GM19035 (cell line): ENCODE measurements around the gene LPIN3.

Source experiments
- ATAC-seq: cut with Tn5 transposase; IDR thresholded peaks from one replicate; pipeline ENCODE4 v1.9.1; 2021; ENCODE audit not compliant: unreplicated experiment

LPIN3 gene

DNA sequence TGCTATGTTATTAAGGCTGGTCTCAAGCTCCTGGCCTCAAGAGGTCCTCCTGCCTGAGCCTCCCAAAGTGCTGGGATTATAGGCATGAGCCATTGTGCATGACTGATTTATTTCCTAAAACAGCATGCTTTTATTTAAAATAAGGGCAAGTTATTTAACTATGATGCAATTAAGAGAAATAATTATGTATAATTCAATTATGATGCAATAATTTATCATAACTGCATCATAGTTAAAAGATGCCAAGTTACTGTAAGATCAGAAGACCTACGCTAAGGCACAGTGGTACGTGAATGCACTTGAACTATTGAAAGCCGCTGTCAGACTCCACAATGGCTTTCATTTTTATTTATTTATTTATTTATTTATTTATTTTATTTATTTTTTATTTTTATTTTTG lies 50.3 kb downstream of the LPIN3 start:
- no peak for ATAC-seq

DNA sequence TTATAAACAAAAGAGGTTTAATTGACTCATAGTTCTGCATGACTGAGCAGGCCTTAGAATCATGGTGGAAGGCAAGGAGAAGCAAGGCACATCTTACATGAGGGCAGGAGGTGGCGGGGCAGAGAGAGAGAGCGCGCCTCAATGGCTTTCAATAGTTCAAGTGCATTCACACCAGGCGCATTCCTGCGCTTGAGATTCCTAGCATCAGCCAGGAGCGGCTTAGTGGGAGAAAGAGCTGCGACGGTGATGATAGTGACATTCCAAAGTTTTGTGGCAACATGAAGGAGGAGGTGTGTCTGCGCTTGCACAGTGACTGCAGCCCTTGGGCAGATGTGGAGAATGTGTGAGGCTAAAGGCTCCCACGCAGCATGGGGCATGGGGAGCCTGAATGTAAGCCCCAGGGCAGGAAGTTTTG lies 51.0 kb downstream of the LPIN3 start:
- no peak for ATAC-seq

DNA sequence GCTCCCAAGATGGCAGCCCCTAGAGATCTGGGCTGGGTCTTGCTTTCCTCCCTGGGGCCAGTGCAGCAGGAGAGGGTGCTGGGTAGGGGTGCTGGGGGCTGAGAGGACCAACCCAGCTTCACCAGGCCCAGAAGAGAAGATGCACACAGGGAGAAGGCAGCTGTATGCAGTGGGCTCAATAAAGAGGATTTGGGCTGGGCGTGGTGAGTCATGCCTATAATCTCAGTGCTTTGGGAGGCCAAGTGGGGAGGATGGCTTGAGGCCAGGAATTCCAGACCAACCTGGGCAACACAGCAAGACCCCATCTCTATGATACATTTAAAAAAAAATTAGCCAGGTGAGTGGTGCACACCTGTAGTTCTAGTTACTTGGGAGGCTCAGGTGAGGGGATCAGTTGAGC lies 51.7 kb downstream of the LPIN3 start:
- no peak for ATAC-seq

DNA sequence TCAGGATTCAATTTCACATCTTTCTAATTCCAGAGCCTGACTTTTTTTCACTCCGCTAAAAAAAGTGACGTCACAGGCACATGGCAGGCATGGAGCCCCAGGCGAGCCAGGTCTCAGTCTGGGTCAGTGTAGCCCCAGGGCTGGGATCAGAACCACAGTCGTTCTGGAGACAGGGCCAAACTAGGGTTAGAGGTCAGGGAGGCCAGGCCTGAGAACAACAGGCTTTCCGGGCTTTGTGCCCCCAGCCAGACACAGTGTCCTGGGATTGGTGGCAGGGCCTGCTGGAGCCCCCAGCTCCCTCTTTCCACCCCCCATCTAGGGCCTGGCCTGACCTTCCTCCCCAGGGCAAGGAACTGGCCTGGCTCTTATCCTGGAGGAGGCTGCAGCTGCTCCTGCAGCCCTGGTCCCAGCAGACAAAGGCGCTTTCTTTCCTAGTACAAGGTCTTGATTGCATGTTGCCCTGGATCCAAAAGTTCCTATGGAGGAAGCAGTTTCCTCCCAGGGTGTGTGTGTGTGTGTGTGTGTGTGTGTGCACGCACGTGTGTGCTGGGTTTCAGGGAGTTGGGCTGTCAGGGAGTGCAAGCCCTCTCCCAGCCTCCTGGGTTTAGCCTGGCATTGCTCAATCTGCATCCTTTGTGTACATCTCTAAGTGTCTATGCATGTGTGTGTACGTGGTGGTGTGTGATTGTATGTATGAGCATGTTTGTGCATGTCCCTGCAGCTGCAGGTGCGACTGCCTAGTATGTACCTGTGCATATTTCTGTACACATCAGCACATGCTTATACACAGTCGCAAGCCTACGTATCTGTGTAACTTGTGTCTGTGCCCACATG lies 52.5 kb downstream of the LPIN3 start:
- ATAC-seq, result no peak

DNA sequence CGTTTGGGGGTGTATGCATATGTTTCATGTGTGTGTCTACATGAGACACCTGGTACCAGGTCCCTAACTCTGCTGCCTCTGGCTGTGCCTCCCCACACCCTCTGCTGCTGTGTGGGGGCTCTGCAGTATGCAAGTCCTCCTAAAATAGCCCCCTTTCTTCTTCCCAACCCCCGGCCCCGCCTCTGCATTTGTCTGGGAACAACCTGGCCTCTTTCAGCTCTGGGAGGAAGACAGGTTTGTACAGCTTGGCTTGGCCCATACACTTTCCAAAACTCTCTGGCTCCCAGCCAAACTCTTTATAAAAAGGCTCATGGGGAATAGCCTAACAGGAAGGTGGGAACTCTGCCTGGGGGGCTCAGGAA lies 53.1 kb downstream of the LPIN3 start:
- ATAC-seq, result no peak

DNA sequence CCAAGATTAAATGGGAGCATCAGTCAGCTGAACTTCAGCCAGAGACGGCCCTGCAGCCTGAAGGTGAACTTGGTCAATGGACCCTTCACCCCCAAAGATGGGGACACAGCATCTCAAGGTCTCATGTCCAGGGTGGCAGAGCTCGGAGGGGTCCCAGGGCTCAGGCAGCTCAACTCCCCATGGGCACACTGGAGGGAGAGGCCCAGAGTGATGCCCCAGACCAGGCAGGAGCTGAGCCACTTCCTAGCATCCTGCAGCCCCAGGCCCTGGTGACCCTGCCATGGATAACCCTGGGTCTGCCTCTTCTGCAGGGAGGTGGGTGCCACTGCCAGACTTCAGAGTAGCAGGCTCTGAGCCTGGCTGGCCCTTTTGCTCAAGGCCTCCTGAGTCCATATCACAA lies 53.5 kb downstream of the LPIN3 start:
- ATAC-seq, result no peak

DNA sequence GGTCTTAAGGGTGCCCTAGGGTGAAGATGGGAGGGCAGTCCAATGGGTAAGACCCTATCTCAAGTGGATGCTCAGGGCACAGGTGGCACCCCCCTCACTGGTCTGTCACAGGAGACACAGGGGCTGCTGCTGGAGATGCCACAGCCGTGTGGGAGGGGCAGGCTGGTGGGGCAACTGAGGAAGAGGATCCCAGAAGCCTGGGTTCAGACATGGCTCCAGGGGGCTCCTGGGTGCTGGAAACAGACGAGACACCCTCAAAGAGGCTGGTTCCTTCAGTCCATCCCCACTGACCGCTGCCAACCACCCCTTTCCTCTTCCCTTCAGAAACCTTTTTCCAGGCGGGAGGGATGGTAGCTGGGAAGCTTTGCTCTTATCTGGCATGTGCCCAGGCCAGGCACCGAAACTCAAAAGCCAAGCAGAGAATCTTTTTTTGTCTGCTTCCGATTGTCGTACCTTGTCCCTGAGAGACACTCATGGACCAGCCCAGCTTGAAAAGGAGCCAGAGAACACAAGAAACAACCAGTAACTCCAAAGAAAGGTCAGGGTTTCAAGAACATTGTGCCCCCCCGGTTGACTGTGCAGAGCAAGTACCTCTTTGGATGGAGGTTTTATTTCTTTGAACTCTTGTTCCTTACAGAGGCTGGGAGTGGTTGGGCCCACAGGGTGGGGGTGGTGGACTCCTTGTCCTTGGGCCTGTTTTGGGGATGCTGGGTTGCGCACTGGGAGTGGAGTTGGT lies 54.5 kb downstream of the LPIN3 start:
- no peak for ATAC-seq

DNA sequence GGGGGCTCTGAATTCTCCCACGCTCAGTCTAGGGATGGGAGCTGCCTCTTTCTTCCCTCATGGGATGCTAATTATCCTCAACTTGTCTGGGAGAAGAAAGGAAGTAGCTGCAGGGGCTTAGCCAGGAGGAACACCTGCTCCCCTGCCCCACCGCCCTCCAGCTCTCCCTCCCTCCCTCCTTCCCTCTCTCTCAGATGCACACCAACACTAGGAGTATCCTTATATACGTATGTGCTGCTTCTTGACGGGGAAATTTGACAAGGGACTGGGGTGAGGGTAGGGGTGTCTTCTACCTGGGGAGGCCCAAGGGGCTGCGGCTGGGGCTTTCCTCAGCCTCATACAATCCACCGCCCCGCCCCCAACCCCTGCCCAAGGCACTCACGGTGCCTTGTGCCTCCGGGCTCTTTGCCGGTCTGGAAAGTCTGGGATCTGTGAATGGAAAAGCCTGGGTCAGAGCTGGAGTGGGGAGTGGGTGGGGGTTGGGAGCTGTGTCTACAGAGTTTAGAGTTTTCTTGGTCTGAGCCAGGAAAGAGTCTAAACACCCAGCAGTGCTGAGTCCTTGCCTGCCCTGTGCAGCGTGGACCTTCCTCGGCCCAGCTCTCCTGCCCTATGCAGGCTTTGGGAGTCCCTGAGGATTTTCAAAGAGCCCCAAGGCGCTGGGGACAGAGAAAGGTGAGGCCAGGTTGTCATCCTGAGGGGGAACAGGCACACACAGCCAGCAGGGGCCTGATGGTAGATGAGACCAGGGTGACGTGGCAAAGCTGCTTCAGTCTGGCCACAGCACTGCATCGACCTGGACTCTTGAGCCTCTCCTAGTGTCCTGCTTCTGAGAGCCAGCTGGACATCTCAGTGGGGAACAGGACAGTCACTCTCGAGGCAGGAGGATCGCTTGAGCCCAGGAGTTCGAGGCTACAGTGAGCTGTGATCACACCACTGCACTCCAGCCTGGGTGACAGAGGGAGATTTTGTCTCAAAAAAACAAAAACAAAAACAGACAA lies 55.3 kb downstream of the LPIN3 start:
- no peak for ATAC-seq

DNA sequence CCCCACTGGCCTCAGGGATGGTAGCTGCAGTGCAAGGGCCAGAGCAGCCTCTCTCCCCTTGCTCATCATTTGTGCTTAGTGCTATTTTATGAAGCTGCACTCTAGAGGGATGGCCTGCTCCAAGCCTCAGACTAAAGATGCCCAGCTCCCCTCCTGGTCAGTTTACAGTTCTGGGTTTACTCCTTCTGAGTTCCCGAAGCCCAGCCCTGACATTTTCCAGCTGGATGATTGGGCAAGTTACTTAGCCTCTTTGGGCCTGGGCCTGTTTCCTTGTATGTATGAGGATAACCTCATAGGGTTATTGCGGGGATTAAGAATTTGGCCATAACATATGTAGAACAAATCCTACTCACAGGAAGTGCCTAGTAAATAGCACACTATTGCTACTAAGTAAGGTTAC lies 57.8 kb downstream of the LPIN3 start:
- ATAC-seq, result no peak

DNA sequence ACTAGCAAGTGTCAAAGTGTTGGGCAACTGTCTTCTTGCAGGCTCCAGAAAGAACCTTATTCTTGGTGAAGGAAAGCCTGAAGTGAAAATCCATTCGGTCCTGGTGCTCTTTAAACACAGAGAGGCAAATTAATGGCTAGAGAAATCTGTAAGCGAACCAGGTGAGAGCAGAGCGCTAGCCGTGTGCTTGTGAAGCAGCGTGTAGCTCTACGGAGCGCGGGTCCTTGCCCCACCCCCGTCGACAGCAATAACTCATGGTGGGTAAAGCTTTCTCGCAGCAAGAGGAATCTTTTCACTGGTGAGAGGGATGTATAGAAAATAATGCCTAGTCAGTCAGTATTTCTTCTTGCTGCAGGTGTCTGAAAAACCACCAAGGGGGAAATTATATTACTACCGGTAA lies 63.0 kb downstream of the LPIN3 start:
- ATAC-seq, result no peak

DNA sequence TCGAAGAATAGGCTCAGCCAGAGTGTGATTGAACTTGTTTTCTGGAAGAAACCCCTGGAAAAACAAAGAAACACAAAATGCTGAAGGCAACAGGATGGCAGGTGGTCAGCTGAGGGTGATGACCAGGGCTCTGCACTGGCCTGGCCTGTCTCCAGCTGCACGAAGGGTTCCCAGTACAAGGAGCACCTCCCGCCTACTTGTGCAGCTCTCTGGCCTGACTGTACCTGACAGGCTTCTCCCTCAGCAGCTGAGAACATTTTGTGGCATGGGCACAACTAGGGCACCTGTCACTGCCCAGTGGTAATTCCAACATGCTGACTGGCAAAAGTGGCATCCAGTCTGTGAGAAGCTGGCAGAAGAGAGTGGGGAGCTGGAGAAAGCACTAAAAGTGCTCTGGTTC lies 64.8 kb downstream of the LPIN3 start:
- no peak for ATAC-seq

DNA sequence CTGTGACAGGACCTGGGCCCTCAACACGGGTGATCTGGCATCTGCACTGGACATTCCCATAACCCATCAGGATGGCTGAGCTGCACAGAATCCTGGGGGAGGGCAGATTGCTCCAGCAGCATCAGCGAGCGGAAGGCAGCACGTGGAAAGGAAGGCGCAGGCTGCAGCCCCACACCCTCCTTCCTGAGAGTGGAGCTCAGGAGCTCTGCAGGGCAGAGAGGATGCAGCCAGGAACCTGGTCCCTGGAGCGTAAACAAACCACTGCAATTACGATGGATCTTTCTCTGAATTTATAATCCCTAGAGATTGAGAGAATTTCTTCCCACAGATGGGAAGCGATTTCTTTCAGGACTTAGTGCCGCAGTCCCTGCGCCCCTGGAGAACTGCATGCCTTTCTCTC lies 65.7 kb downstream of the LPIN3 start:
- no peak for ATAC-seq

DNA sequence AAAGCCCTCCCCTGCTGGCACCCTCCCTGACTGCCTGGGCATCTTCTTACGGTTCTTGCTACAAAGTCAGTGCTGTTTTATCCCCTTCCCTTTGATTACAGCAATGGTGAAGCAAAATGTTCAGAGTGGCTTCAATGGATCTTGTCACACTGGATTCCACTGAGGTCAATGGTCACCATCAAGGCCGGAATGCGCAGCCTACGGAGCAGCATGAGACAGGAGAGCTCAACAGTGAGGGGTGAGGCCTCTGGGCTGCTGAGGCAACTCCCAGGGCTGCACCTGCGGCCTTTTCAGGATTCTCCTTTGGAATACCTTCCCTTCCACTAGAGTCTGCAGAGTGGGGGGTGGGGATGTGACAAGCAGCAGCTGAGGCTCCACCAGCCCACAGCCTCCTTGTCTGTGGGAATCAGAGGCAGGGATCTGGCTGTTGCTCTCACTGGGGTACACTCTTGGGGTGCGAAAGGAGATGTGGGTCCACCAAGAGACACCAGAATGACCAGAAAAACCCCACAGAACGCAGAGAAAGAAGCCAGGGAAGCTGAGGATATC lies 66.3 kb downstream of the LPIN3 start:
- no peak for ATAC-seq

DNA sequence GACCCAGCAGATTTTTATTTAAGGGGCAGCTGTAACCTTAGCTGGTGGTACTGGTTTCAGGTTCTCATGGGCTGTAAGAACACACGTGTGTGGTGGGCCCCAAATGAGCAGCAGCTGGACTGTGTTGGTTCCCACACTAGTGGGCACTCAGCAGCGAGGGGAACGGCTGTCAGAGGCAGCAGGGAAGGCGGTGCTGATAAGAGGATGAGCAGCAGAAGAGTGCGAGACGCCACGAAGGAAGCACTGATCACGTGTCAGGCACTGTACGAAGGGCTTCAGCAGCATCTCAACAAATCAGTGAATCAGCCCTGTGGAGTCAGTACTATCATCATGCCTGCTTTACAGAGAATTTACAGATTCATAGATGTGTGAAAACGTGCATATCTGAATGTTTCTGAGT lies 67.0 kb downstream of the LPIN3 start:
- ATAC-seq, result no peak

DNA sequence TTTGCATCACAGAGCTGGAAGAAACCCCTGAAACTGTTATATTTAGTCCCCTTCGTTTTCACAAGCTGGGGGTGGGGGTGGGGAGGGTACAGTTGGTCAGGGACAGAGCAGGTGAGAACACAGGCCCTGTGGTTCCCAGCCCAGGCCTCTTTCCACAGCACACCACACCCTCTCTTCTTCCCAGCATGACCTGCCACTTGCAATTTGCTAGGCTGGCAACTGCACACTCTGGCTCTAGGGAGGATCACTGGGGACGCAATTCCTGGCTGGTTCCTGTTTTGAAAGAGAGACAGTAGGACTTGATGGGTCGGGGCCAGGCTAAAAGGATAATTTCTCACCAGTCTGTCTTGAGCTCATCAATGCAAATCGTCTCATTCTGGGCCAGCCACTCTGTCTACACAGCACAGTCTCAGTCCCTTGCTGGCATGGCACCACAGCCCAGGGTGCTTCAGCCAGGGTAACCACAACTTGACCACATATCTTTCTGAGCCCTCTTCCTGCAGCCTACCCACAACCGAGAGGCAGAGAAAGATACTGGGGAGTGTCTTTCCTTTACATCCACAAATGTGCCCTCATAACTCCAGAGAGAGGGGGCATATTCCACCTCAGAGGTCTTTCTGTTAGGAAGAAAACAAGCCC lies 67.7 kb downstream of the LPIN3 start:
- ATAC-seq, result peak; percentile 83

DNA sequence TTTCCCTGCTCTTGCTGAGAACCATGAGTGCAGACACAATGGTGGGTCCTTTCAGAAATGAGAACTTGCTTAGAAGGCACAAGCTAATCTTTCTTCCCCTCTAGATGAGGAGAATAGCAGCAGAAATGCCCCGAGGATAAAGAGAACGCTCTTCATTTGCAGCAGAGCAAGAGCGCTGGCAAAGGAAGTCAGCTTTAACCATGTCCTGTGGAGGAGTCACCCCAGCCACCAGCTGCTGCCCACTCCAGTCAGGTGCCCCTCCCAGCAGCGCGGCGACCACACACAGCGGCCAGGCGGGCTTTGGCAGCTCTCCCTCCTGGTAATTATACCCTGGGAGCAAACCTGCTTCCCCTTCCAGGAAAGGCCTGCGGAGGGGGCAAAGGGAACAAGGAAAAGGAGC lies 68.4 kb downstream of the LPIN3 start:
- ATAC-seq, result no peak
